SH-SY5Y (cell line): Measurements from ENCODE around the gene MARS2.

Experiments
- GATA2 ChIP-seq: IDR thresholded peaks from 2 replicates; pipeline ENCODE4 v1.6.1; 2011; ENCODE audit warnings: mild to moderate bottlenecking, low read depth, low read length
- GATA3 ChIP-seq: IDR thresholded peaks from 2 replicates; pipeline ENCODE4 v1.6.1; 2011; ENCODE audit warnings: low read depth, mild to moderate bottlenecking, low read length, moderate library complexity

- TF ChIP-seq GATA2 (no peak), GATA3 (no peak)
Measured at GRCh38 chr2:197700960-197701359, 4.2 kb upstream of the MARS2 start.
